Pancreas (tissue), 10 donors: ENCODE measurements around the gene C10orf143. TPM values are rescaled to one million over a fixed set of nuclear protein-coding genes. Genes with fewer than 3 reads are reported as not detected.
A peak's percentile ranks its signal among the peaks of the same experiment; 100 is the strongest.

Experiments used
- ATAC-seq, 4 donors: fragments of 200-7000 bp; cut with Tn5 transposase; one replicate each; pipeline versions ENCODE4 v1.8.0 to v1.9.1; 2020; ENCODE audit warnings: mild to moderate bottlenecking in 4 of 4, moderate library complexity in 4 of 4
- DNase-seq, 6 donors: peaks; one replicate each; pipeline ENCODE4 v3.0.0-alpha.2; 2020
- FAIRE-seq: peaks from 2 replicates; lab custom pipeline; 2012; peaks lifted over from hg19 to GRCh38; lab: Jason Lieb, UNC
- H3K27ac ChIP-seq, 4 donors: fragments of 200-600 bp; sonication (generic); 1 replicate in 3 of 4; 2 replicates in 1 of 4; pipeline versions ENCODE4 v1.5.0 to v1.8.0; 2020
- H3K27me3 ChIP-seq, 4 donors: fragments of 200-600 bp; one replicate each; pipeline ENCODE4 v1.8.0; 2021
- H3K36me3 ChIP-seq, 3 donors: fragments of 200-600 bp; sonication (generic) in 1 of 3; one replicate each; pipeline versions ENCODE4 v1.5.0 to v1.8.0; 2020 to 2021
- H3K4me1 ChIP-seq, 3 donors: fragments of 200-600 bp; one replicate each; pipeline ENCODE4 v1.8.0; 2021
- H3K4me3 ChIP-seq, 4 donors: fragments of 200-600 bp; sonication (generic) in 2 of 4; one replicate each; pipeline versions ENCODE4 v1.5.0 to v1.8.0; 2020 to 2021
- H3K9me3 ChIP-seq, 4 donors: fragments of 200-600 bp; one replicate each; pipeline ENCODE4 v1.8.0; 2021
- CTCF ChIP-seq, 4 donors: fragments of 200-600 bp; sonication (generic) in 3 of 4; IDR thresholded peaks; one replicate each; pipeline versions ENCODE4 v1.5.0 to v1.8.0; 2021; ENCODE audit warnings: antibody characterized with exemption in 4 of 4
- WGBS, 2 donors: extraction: QIAGEN DNeasy Blood & Tissue Kit; methylation state at CpG; one replicate each; pipeline ENCODE4 v1.1.7; 2013; 5-methylcytosine and 5-hydroxymethylcytosine counted together
- intact Hi-C, 3 donors: fragments of 100-400 bp; cut with DNase I; formaldehyde crosslinking; loops; one replicate each; pipeline versions ENCODE4 v1.11.1 to v1.14.2; 2022
- polyA plus RNA-seq, 2 donors: library from polyadenylated mRNA; stranded (reverse); fragments of 200-250 nt; gene quantifications; one replicate each; pipeline ENCODE4 v1.2.3, GENCODE V29; 2013
- total RNA-seq, 6 donors: library from RNA; stranded (reverse); fragmentation: NEBNext Ultra II Directional in 4 of 6; extraction: Animal tissue kit (Norgen Biotek cat#: 25700) in 4 of 6; gene quantifications; one replicate each; pipeline versions ENCODE4 v1.2.1 to v1.2.4, GENCODE V29; 2021 to 2023
- donor health status: healthy with polysubstance abuse.
- donor health status: DM: no; HTN: no; CAD: no; lungs with moderate emphysema.
- donor health status: DM: no; HTN: no; CAD: no.
- donor health status: control.
- donor health status: control.
- donor health status: Bipolar disorder and iron deficiency.
- donor health status: DM: yes; HTN: yes; CAD: no.
- donor health status: DM: no; HTN: no; CAD: no.
- donor health status: DM: no; HTN: no; CAD: no.
- donor health status: DM: yes; HTN: yes; CAD: no.

C10orf143 gene
- total and polyA plus RNA-seq, 8 donors = 1.6 to 7.1 (median 2.7) TPM

- FAIRE-seq (no peak), DNase-seq (peak in 1 of 6 donors; percentile 51), ATAC-seq (no peak)
- no peaks in the 10 kb centered on the region for H3K27me3 ChIP-seq
- no peaks in the 10 kb centered on the region for H3K9me3 ChIP-seq
- intact Hi-C loops = no loop called here
- H3K36me3 ChIP-seq = no peaks in the 10 kb centered on the region
- WGBS, 2 donors = 67 to 77% methylated on average over 14 of the region's 14 CpGs
- no peak overlapping the region for H3K27ac ChIP-seq
- H3K4me3 ChIP-seq = no peak overlapping the region
- H3K4me1 ChIP-seq = no peaks in the 10 kb centered on the region
- TF ChIP-seq CTCF (IDR thresholded peaks at IDR 0.05) = no peak
Measured at GRCh38 chr10:130037169-130037661, 73.4 kb downstream of the C10orf143 start.

- 70 to 78% methylated on average over 13 of the region's 13 CpGs for WGBS, 2 donors
- no peak for ATAC-seq
- no peaks in the 10 kb centered on the region for H3K9me3 ChIP-seq
- DNase-seq = no peak
- no peak for FAIRE-seq
- H3K27ac ChIP-seq = no peak overlapping the region
- no peaks in the 10 kb centered on the region for H3K27me3 ChIP-seq
- intact Hi-C loops = no loop called here
- H3K36me3 ChIP-seq = no peaks in the 10 kb centered on the region
- no peak overlapping the region for H3K4me3 ChIP-seq
- H3K4me1 ChIP-seq = no peaks in the 10 kb centered on the region
- TF ChIP-seq CTCF (IDR thresholded peaks at IDR 0.05) = no peak
Measured at GRCh38 chr10:130036296-130037065, 74.1 kb downstream of the C10orf143 start.

DNA sequence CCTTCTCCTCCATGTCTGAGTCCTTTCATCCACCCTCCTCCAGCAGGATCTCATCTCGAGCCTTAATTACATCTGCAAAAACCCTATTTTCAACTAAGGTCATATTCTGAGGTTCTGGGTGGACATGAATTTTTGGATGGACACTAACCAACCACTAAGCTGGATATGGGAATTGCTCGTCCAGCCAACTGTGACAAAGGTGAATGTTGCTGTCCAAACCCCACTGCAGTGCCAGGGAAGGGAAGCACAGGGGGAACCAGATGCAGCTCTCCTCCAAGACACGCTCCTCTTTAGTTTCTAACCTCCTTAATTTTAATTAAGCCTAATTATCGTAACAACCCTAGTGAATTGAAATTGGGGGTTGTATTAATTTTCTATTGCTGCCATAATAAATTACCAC lies 81.4 kb downstream of the C10orf143 start:
- Histone ChIP-seq H3K4me1 (no peaks in the 10 kb centered on the region), H3K27me3 (no peaks in the 10 kb centered on the region), H3K36me3 (no peaks in the 10 kb centered on the region), H3K27ac (no peak overlapping the region), H3K4me3 (no peak overlapping the region), H3K9me3 (no peaks in the 10 kb centered on the region)
- TF ChIP-seq CTCF (IDR thresholded peaks at IDR 0.05) = no peak
- ATAC-seq = no peak
- intact Hi-C loops = no loop called here
- 65 to 71% methylated on average over 4 of the region's 4 CpGs for WGBS, 2 donors
- FAIRE-seq = no peak
- no peak for DNase-seq

- H3K27ac ChIP-seq = no peak overlapping the region
- ATAC-seq = no peak
- no peaks in the 10 kb centered on the region for H3K36me3 ChIP-seq
- FAIRE-seq = no peak
- TF ChIP-seq CTCF (IDR thresholded peaks at IDR 0.05) = no peak
- no peaks in the 10 kb centered on the region for H3K4me1 ChIP-seq
- no peak overlapping the region for H3K4me3 ChIP-seq
- H3K27me3 ChIP-seq = no peaks in the 10 kb centered on the region
- intact Hi-C loops = no loop called here
- DNase-seq = peak in 1 of 6 donors; percentile 45
- WGBS, 2 donors = 81% methylated on average over 4 of the region's 4 CpGs
- H3K9me3 ChIP-seq = no peaks in the 10 kb centered on the region
Measured at GRCh38 chr10:130028465-130028819, 82.2 kb downstream of the C10orf143 start.
